Psoas muscle (tissue), 8 donors: ENCODE results near the gene SPACA5. TPM values are rescaled to one million over a fixed set of nuclear protein-coding genes. Genes with fewer than 3 reads are reported as not detected.
"Not testable (repeated sequence)": the region's sequence is repeated elsewhere in the genome, so short reads cannot be mapped to it uniquely, and the experiment has no call there.

Experiments
- ATAC-seq, 4 donors: fragments of 200-7000 bp; cut with Tn5 transposase; one replicate each; pipeline ENCODE4 v1.9.1; 2020; ENCODE audit warnings: moderate library complexity in 3 of 4, mild to moderate bottlenecking in 2 of 4
- DNase-seq, 2 donors: peaks; one replicate each; pipeline ENCODE4 v3.0.0-alpha.2; 2020
- H3K27ac ChIP-seq: fragments of 200-600 bp; one replicate; pipeline ENCODE4 v1.8.0; 2022
- H3K27me3 ChIP-seq, 3 donors: fragments of 200-600 bp in 1 of 3; one replicate each; pipeline versions ENCODE4 v1.6.1 to v1.8.0; 2013 to 2022; ENCODE audit warnings: low read length in 2 of 3, mild to moderate bottlenecking in 2 of 3, moderate library complexity in 1 of 3; ENCODE audit not compliant: insufficient read depth in 3 of 3
- H3K36me3 ChIP-seq, 2 donors: fragments of 200-600 bp in 1 of 2; one replicate each; pipeline versions ENCODE4 v1.6.1 to v1.8.0; 2013 to 2022; ENCODE audit warnings: low read depth in 1 of 2, mild to moderate bottlenecking in 1 of 2, moderate library complexity in 1 of 2; ENCODE audit not compliant: insufficient read depth in 1 of 2
- H3K4me1 ChIP-seq: fragments of 200-600 bp; one replicate; pipeline ENCODE4 v1.8.0; 2022
- H3K4me3 ChIP-seq: fragments of 200-600 bp; one replicate; pipeline ENCODE4 v1.8.0; 2022; ENCODE audit warnings: mild to moderate bottlenecking
- H3K9me3 ChIP-seq: fragments of 200-600 bp; one replicate; pipeline ENCODE4 v1.8.0; 2022
- CTCF ChIP-seq: fragments of 200-600 bp; IDR thresholded peaks from one replicate; pipeline ENCODE4 v1.8.0; 2022; ENCODE audit warnings: antibody characterized with exemption
- WGBS, 3 donors: extraction: QIAGEN DNeasy Blood & Tissue Kit; methylation state at CpG; one replicate each; pipeline versions ENCODE4 v1.1.6 to v1.1.7; 2013; 5-methylcytosine and 5-hydroxymethylcytosine counted together
- intact Hi-C, 2 donors: fragments of 100-400 bp; cut with DNase I; formaldehyde crosslinking; loops; one replicate each; pipeline versions ENCODE4 v1.11.0 to v1.14.2; 2022
- polyA plus RNA-seq, 3 donors: library from polyadenylated mRNA; stranded (reverse); fragments of 200-250 nt; gene quantifications; one replicate each; pipeline ENCODE4 v1.2.3, GENCODE V29; 2013
- total RNA-seq, 4 donors: library from RNA; stranded (reverse); fragmentation: NEBNext Ultra II Directional in 2 of 4; extraction: Animal tissue kit (Norgen Biotek cat#: 25700) in 2 of 4; gene quantifications; one replicate each; pipeline versions ENCODE4 v1.2.1 to v1.2.4, GENCODE V29; 2021 to 2023
- donor health status: healthy with polysubstance abuse.
- donor health status: DM: no; HTN: no; CAD: no; lungs with moderate emphysema.
- donor health status: Bipolar disorder and iron deficiency.
- donor health status: healthy.
- donor health status: DM: yes; HTN: yes; CAD: no.
- donor health status: DM: no; HTN: no; CAD: no.
- donor health status: DM: no; HTN: no; CAD: no.
- donor health status: DM: yes; HTN: yes; CAD: no.

SPACA5 gene
- total and polyA plus RNA-seq, 7 donors: 0.09 TPM; not detected in 6

- H3K9me3 ChIP-seq, H3K4me1 ChIP-seq, intact Hi-C loops, H3K36me3 ChIP-seq, H3K4me3 ChIP-seq, DNase-seq, ATAC-seq, H3K27ac ChIP-seq, H3K27me3 ChIP-seq: not testable (repeated sequence)
- WGBS, 3 donors: 89 to 98% (median 93%) methylated on average over 3 to 29 of the region's 46 CpGs
These were observed 10.0 kb downstream of the SPACA5 start for GRCh38 chrX:48016583-48017310.

DNA sequence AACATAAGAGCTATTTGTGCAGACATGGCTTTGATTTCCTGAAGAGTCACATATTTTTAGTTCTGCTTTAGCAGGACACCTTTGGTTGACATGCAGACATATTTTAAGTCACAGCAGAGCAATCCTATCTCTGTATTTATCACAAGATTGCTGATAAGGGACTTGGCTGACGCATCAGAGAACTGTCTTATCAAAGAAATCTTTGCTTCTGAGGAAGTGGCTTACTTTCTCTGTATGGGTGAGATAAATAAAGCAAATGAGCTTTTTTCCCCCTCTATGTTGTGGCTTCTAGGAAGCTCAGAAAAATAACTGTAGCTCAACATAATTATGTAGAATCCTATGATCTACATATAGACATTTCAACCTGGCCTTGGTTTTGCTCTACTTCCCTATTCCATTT, 13.1 kb downstream of the SPACA5 start:
- DNase-seq, H3K4me3 ChIP-seq, H3K27me3 ChIP-seq, H3K4me1 ChIP-seq, ATAC-seq, H3K9me3 ChIP-seq, H3K27ac ChIP-seq, H3K36me3 ChIP-seq: not testable (repeated sequence)
- no CpG with 5 or more reads among the region's 1 CpG for WGBS, 3 donors
- intact Hi-C loops: loop anchor here (10.0 kb wide), 2 partner anchors 185 to 475 kb away; partner anchors contain the start of gene ZNF81 (in 1 of the 2)

DNA sequence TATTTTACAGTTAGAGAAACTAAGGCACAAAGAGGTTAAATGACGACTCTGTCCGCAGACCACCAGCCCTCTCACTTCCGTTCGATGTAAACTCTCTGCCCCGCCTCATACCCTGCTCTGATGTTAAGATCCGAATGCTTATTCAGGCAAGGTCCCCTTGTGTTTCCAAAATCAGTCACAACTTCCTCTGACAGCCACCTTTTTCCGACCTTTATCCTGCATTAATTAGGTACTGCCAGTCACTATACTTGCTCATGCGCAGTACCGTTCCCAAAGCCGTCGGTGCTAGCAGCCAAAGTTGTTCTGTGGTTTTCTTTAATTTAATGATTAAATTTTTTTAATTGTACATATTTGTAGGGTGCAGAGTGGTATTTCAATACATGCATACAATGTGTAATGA, 13.7 kb downstream of the SPACA5 start:
- H3K27me3 ChIP-seq, ATAC-seq, DNase-seq, H3K27ac ChIP-seq, H3K9me3 ChIP-seq, H3K4me1 ChIP-seq, H3K36me3 ChIP-seq: not testable (repeated sequence)
- peak overlapping the region; percentile 66 for H3K4me3 ChIP-seq
- 68 to 82% (median 72%) methylated on average over 9 to 11 of the region's 11 CpGs for WGBS, 3 donors
- intact Hi-C loops: loop anchor here (10.0 kb wide), 2 partner anchors 186 to 476 kb away; partner anchors contain the start of gene ZNF81 (in 1 of the 2)

GRCh38 chrX:48021026-48021900, 14.5 kb downstream of the SPACA5 start:
- TF ChIP-seq CTCF: no peak
- intact Hi-C loops: loop anchor here (10.0 kb wide), 2 partner anchors 186 to 476 kb away; partner anchors contain the start of gene ZNF81 (in 1 of the 2)
- Histone ChIP-seq H3K27ac (peak overlapping the region; percentile 72), H3K27me3 (no peaks in the 10 kb centered on the region), H3K4me3 (peak overlapping the region; percentile 66), H3K4me1 (no peaks in the 10 kb centered on the region), H3K36me3 (no peaks in the 10 kb centered on the region), H3K9me3 (no peaks in the 10 kb centered on the region)
- peak; percentile 80 to 90 for DNase-seq
- 0 to 30% (median 1%) methylated on average over 30 of the region's 30 CpGs for WGBS, 3 donors
- ATAC-seq: peak; percentile 72 to 92 (median 90)

DNA sequence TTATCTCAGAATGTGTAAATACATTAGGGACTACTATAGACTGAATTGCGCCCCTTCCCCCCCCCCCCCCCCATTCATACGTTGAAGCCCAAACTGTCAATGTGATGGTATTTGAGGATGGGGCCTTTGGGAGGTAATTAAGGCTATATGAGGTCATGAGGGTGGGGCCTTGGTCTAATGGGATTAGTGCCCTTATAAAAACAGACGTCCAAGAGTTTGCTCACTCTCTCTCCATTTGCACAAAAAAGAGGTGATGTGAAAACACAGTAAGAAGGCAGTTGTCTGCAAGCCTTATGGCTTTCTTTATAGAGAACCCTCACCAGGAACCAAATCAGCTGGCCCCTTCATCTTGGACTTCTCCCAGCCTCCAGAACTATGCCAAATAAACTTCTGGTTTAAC, 15.3 kb downstream of the SPACA5 start:
- no peak for DNase-seq
- Histone ChIP-seq H3K27me3 (no peaks in the 10 kb centered on the region), H3K27ac (no peak overlapping the region), H3K4me1 (no peaks in the 10 kb centered on the region), H3K36me3 (no peaks in the 10 kb centered on the region), H3K9me3 (no peaks in the 10 kb centered on the region), H3K4me3 (no peak overlapping the region)
- no peak for ATAC-seq
- TF ChIP-seq CTCF: no peak
- intact Hi-C loops: loop anchor here (10.0 kb wide), 2 partner anchors 187 to 477 kb away; partner anchors contain the start of gene ZNF81 (in 1 of the 2)
- WGBS, 3 donors: 50 to 75% (median 50%) methylated on average over 1 to 3 of the region's 3 CpGs

DNA sequence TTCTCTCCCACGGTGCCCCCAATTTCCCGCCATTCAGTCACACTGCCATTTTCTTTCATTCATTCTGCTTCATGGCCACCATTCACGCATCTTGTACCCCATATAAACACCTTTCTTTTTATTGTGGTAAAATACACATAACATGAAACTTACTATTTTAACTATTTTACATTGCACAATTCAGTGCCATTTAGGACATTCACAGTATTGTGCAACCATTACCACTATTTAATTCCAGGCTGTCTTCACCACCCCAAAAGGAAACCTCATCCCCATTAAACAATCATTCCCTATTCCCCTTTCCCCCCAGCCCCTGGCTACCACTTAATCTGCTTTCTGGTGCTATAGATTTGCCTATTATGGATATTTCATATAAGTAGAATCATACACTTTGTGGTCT, 15.9 kb downstream of the SPACA5 start:
- Histone ChIP-seq H3K9me3 (no peaks in the 10 kb centered on the region), H3K27ac (no peak overlapping the region), H3K4me1 (no peaks in the 10 kb centered on the region), H3K4me3 (no peak overlapping the region), H3K36me3 (no peaks in the 10 kb centered on the region), H3K27me3 (no peaks in the 10 kb centered on the region)
- 75 to 93% (median 91%) methylated on average over 3 of the region's 3 CpGs for WGBS, 3 donors
- intact Hi-C loops: loop anchor here (10.0 kb wide), 2 partner anchors 188 to 478 kb away; partner anchors contain the start of gene ZNF81 (in 1 of the 2)
- no peak for DNase-seq
- no peak for TF ChIP-seq CTCF
- no peak for ATAC-seq
